ENCODE results near the gene MAML2.

GRCh38 chr11:96062134-96062533 lies 280.9 kb downstream of the MAML2 start:
- TF ChIP-seq POLR2A (IDR thresholded peaks at IDR 0.05; ENCODE audit: low read depth, low read length) (no peak), POLR2AphosphoS5 (IDR thresholded peaks at IDR 0.05; ENCODE audit: low read depth, low read length) (no peak), TAF1 (IDR thresholded peaks at IDR 0.05; ENCODE audit: borderline replicate concordance, low read depth, low read length) (no peak)

Data from GM12892 (cell line).